NCI-H446 (cell line): ENCODE results near the gene PHF14.

Experiments
- DNase-seq, 2 experiments: peaks; one replicate each; lab custom pipeline; 2025; lab: John Stamatoyannopoulos, UW

PHF14 gene

GRCh38 chr7:11207565-11207964 lies 233.9 kb downstream of the PHF14 start:
- DNase-seq = no peak

GRCh38 chr7:11208883-11209465 lies 235.3 kb downstream of the PHF14 start:
- no peak for DNase-seq

- no peak for DNase-seq
Measured at GRCh38 chr7:11210374-11210773, 236.7 kb downstream of the PHF14 start.

- peak; percentile 89 to 91 for DNase-seq
Measured at GRCh38 chr7:11212080-11212711, 238.5 kb downstream of the PHF14 start.

GRCh38 chr7:11212816-11213215 lies 239.1 kb downstream of the PHF14 start:
- DNase-seq = peak in 1 of 2 experiments; percentile 24

GRCh38 chr7:11213266-11213665 lies 239.6 kb downstream of the PHF14 start:
- no peak for DNase-seq

GRCh38 chr7:11216276-11216675 lies 242.6 kb downstream of the PHF14 start:
- no peak for DNase-seq

GRCh38 chr7:11217848-11218565 lies 244.3 kb downstream of the PHF14 start:
- no peak for DNase-seq
